A673 (cell line): ENCODE results near the gene PARD6B. TPM values are rescaled to one million over a fixed set of nuclear protein-coding genes. Genes with fewer than 3 reads are reported as not detected.

Source experiments
- BruUV-seq: library from RNA; stranded (reverse); fragments of 400-500 nt; replicated peaks from 2 replicates; lab custom pipeline; 2021; lab: Mats Ljungman, UMichigan
- CTCF ChIA-PET: fragments of 300-600 bp; sonication (Branson Sonifier 250); formaldehyde crosslinking; loops from one replicate; lab custom pipeline; 2022; ENCODE audit warnings: antibody characterized with exemption; lab: Charles Lee
- POLR2A ChIA-PET: fragments of 300-600 bp; sonication (Branson Sonifier 250); formaldehyde crosslinking; loops from one replicate; lab custom pipeline; 2022; ENCODE audit warnings: antibody characterized with exemption; ENCODE audit not compliant: low non-redundant PET; lab: Charles Lee
- DNase-seq: peaks from one replicate; pipeline ENCODE4 v3.0.0-alpha.2; 2015; ENCODE audit warnings: low spot score
- H3K27ac ChIP-seq: fragments of 200-600 bp; sonication (generic); 2 replicates; pipeline ENCODE4 v1.5.1; 2016; ENCODE audit warnings: mixed run types, low read depth, mild to moderate bottlenecking, mixed read lengths, antibody characterized with exemption, low read length; ENCODE audit not compliant: poor library complexity, severe bottlenecking
- H3K27me3 ChIP-seq: fragments of 200-600 bp; sonication (generic); replicated peaks from 2 replicates; pipeline ENCODE4 v1.6.1; 2017; ENCODE audit warnings: mixed run types, low read depth, mild to moderate bottlenecking, mixed read lengths, antibody characterized with exemption, low read length; ENCODE audit not compliant: insufficient read depth, poor library complexity
- H3K36me3 ChIP-seq: fragments of 200-600 bp; sonication (generic); 2 replicates; pipeline ENCODE4 v1.6.1; 2016; ENCODE audit warnings: mixed run types, mild to moderate bottlenecking, mixed read lengths, antibody characterized with exemption, low read length; ENCODE audit not compliant: insufficient read depth, poor library complexity, severe bottlenecking
- H3K4me1 ChIP-seq: fragments of 200-600 bp; sonication (generic); 2 replicates; pipeline ENCODE4 v1.6.1; 2017; ENCODE audit warnings: mixed run types, mild to moderate bottlenecking, mixed read lengths, antibody characterized with exemption, low read length; ENCODE audit not compliant: insufficient read depth, poor library complexity, severe bottlenecking
- H3K4me3 ChIP-seq: fragments of 200-600 bp; sonication (generic); 2 replicates; pipeline ENCODE4 v1.5.1; 2016; ENCODE audit warnings: low read depth, mixed run types, mild to moderate bottlenecking, mixed read lengths, low read length; ENCODE audit not compliant: poor library complexity, severe bottlenecking
- H3K9me3 ChIP-seq: fragments of 200-600 bp; sonication (generic); 2 replicates; pipeline ENCODE4 v1.6.1; 2016; ENCODE audit warnings: mixed run types, low read depth, mild to moderate bottlenecking, mixed read lengths, antibody characterized with exemption, low read length; ENCODE audit not compliant: poor library complexity, severe bottlenecking
- CTCF ChIP-seq: fragments of 300-800, 200-600 bp; sonication (generic); conservative IDR thresholded peaks from 2 replicates; pipeline ENCODE4 v1.5.1; 2017; ENCODE audit warnings: low read depth, mild to moderate bottlenecking, antibody characterized with exemption, low read length, moderate library complexity, mixed read lengths
- EZH2 ChIP-seq: fragments of 200-600 bp; sonication (generic); IDR thresholded peaks from 2 replicates; pipeline ENCODE4 v1.6.1; 2017; ENCODE audit warnings: borderline replicate concordance, low read depth, mild to moderate bottlenecking, mixed read lengths, antibody characterized with exemption, low read length; ENCODE audit not compliant: poor library complexity, severe bottlenecking
- intact Hi-C: fragments of 100-400 bp; cut with micrococcal nuclease; formaldehyde crosslinking; loops from one replicate; pipeline ENCODE4 v1.10.0; 2022; ENCODE audit not compliant: unreplicated experiment
- total RNA-seq: library from RNA; stranded (reverse); gene quantifications from 2 replicates; pipeline ENCODE4 v1.2.3, GENCODE V29; 2021

PARD6B gene
- total RNA-seq, 1 experiment from 2014 or later, result 28.1 TPM

GRCh38 chr20:50691573-50692551 is 39.5 kb upstream of the PARD6B start:
- Histone ChIP-seq H3K36me3 (no peaks in the 10 kb centered on the region), H3K27me3 (no peaks in the 10 kb centered on the region), H3K9me3 (no peaks in the 10 kb centered on the region), H3K4me3 (peak overlapping the region; percentile 51), H3K4me1 (peaks cover 40% of the 10 kb centered on the region), H3K27ac (peak overlapping the region; percentile 82)
- POLR2A ChIA-PET, result no interaction called here
- peak; percentile 49 for DNase-seq
- BruUV-seq, result TSS peak; percentile 70
- CTCF ChIA-PET, result interaction anchor here (0.6 kb wide), 1 partner anchor 22 kb away, joined by 5 read pairs; no protein-coding TSS in a partner anchor
- TF ChIP-seq EZH2, result no peak
- TF ChIP-seq CTCF, result no peak
- intact Hi-C loops, result loop anchor here (2.0 kb wide), 1 partner anchor 39 kb away; the partner anchor contains the start of gene PARD6B

- Histone ChIP-seq H3K36me3 (no peaks in the 10 kb centered on the region), H3K27ac (no peak overlapping the region), H3K4me1 (peaks cover 40% of the 10 kb centered on the region), H3K4me3 (peak overlapping the region; percentile 51), H3K9me3 (no peaks in the 10 kb centered on the region), H3K27me3 (no peaks in the 10 kb centered on the region)
- no peak for DNase-seq
- ChIA-PET POLR2A (no interaction called here), CTCF (interaction anchor here (0.7 kb wide), 1 partner anchor 24 kb away, joined by 3 read pairs; no protein-coding TSS in a partner anchor)
- intact Hi-C loops, result no loop called here
- TF ChIP-seq CTCF (no peak), EZH2 (no peak)
- BruUV-seq, result no TSS peak
These were observed 38.8 kb upstream of the PARD6B start for GRCh38 chr20:50692552-50692933.

- CTCF ChIA-PET, result interaction anchor here (0.7 kb wide), 1 partner anchor 24 kb away, joined by 3 read pairs; no protein-coding TSS in a partner anchor
- no peaks in the 10 kb centered on the region for H3K9me3 ChIP-seq
- no peak overlapping the region for H3K4me3 ChIP-seq
- peaks cover 40% of the 10 kb centered on the region for H3K4me1 ChIP-seq
- intact Hi-C loops, result no loop called here
- no peak overlapping the region for H3K27ac ChIP-seq
- H3K36me3 ChIP-seq, result no peaks in the 10 kb centered on the region
- TF ChIP-seq CTCF, result no peak
- no peak for TF ChIP-seq EZH2
- no peak for DNase-seq
- POLR2A ChIA-PET, result no interaction called here
- no peaks in the 10 kb centered on the region for H3K27me3 ChIP-seq
- no TSS peak for BruUV-seq
These were observed 38.4 kb upstream of the PARD6B start for GRCh38 chr20:50693001-50693400.
